Kidney (tissue), 14 donors: ENCODE measurements around the gene KRT13. TPM values are rescaled to one million over a fixed set of nuclear protein-coding genes. Genes with fewer than 3 reads are reported as not detected.

Source experiments
- DNase-seq, 5 donors: peaks; one replicate each; pipeline ENCODE4 v3.0.0-alpha.2; 2013 to 2020
- FAIRE-seq: peaks from 2 replicates; lab custom pipeline; 2012; peaks lifted over from hg19 to GRCh38; lab: Jason Lieb, UNC
- H3K27ac ChIP-seq, 2 donors: one replicate each; pipeline ENCODE4 v1.7.0; 2013; ENCODE audit warnings: low read depth in 2 of 2, low read length in 2 of 2, inconsistent platforms in 1 of 2
- H3K27me3 ChIP-seq: one replicate; pipeline ENCODE4 v1.7.1; 2013; ENCODE audit warnings: low read length, inconsistent platforms; ENCODE audit not compliant: control insufficient read depth, insufficient read depth
- H3K36me3 ChIP-seq, 3 donors: one replicate each; pipeline versions ENCODE4 v1.7.0 to v1.7.1; 2013; ENCODE audit warnings: low read length in 3 of 3, control low read depth in 1 of 3, inconsistent platforms in 1 of 3; ENCODE audit not compliant: insufficient read depth in 3 of 3, control insufficient read depth in 2 of 3
- H3K4me1 ChIP-seq, 3 donors: one replicate each; pipeline versions ENCODE4 v1.7.0 to v1.7.1; 2013; ENCODE audit warnings: low read length in 3 of 3, inconsistent platforms in 1 of 3, low read depth in 1 of 3; ENCODE audit not compliant: control insufficient read depth in 2 of 3, insufficient read depth in 2 of 3
- H3K4me3 ChIP-seq, 3 donors: one replicate each; pipeline versions ENCODE4 v1.7.0 to v1.8.1; 2013; ENCODE audit warnings: low read length in 3 of 3, control low read depth in 1 of 3, inconsistent platforms in 1 of 3
- H3K9ac ChIP-seq, 3 donors: one replicate each; pipeline versions ENCODE4 v1.7.0 to v1.7.1; 2013; ENCODE audit warnings: low read length in 3 of 3, control low read depth in 1 of 3, inconsistent platforms in 1 of 3
- H3K9me3 ChIP-seq, 3 donors: one replicate each; pipeline versions ENCODE4 v1.7.0 to v1.7.1; 2013; ENCODE audit warnings: low read length in 3 of 3, control low read depth in 1 of 3, inconsistent platforms in 1 of 3; ENCODE audit not compliant: control insufficient read depth in 2 of 3, insufficient read depth in 1 of 3
- intact Hi-C: fragments of 100-400 bp; cut with DNase I; formaldehyde crosslinking; loops from one replicate; pipeline ENCODE4 v1.11.1; 2022
- polyA plus RNA-seq: library from polyadenylated mRNA; stranded (reverse); fragments of 350-450 nt; fragmentation: Illumina TruSeq; extraction: RNeasy Lipid Tissue Mini Kit (QIAGEN cat#74804); gene quantifications from one replicate; pipeline ENCODE4 v1.2.3, GENCODE V29; 2014; ENCODE audit warnings: low read depth, low replicate concordance; ENCODE audit not compliant: insufficient read depth
- total RNA-seq: library from RNA; stranded (reverse); fragmentation: NEBNext Ultra II Directional; extraction: Animal tissue kit (Norgen Biotek cat#: 25700); gene quantifications from one replicate; pipeline ENCODE4 v1.2.1, GENCODE V29; 2021
- TF ChIP-seq, protein P1 (sequence below): IDR thresholded peaks from 3 replicates; pipeline ENCODE4 v1.5.1; 2012; ENCODE audit warnings: mild to moderate bottlenecking, moderate library complexity, borderline replicate concordance; ENCODE audit not compliant: insufficient read depth; ENCODE audit errors: extremely low read depth
- donor health status: control.
- donor health status: control.
- donor health status: control.
- donor health status: control.
- donor health status: control.
- donor health status: DM: yes; HTN: yes; CAD: no.
- donor health status: Normal renal cell carcinoma (clear cell type).

Gene KRT13
- total and polyA plus RNA-seq, 2 donors from 2014 or later = not detected

DNA sequence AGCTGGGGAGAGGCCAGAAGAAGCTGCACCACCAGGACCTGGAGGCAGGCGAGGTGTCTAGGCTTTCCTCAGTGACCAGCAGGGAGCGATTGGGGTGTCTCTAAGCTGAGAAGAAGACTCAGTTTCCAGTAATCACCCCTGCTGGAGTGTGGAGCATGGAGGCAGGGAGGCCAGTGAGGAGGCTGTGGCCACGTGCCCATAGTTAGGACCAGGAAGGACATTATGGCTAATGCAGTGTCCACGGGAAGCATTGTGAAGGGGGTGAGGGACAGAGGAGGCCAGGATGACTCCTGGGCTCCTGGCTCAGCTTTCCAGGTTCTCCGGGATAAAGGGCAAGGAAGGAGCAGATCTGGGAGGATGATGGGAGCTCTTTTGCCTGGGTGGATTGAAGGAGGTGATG lies 5.7 kb downstream of the KRT13 start:
- Histone ChIP-seq H3K36me3 (no peaks in the 10 kb centered on the region), H3K27ac (no peak overlapping the region), H3K9ac (no peak overlapping the region), H3K27me3 (no peaks in the 10 kb centered on the region), H3K4me1 (peaks cover 0 to 4% (median 0%) of the 10 kb centered on the region in 3 donors), H3K4me3 (no peak overlapping the region), H3K9me3 (no peaks in the 10 kb centered on the region)
- intact Hi-C loops = no loop called here
- FAIRE-seq (no peak), DNase-seq (no peak)
- TF ChIP-seq, protein P1, sequence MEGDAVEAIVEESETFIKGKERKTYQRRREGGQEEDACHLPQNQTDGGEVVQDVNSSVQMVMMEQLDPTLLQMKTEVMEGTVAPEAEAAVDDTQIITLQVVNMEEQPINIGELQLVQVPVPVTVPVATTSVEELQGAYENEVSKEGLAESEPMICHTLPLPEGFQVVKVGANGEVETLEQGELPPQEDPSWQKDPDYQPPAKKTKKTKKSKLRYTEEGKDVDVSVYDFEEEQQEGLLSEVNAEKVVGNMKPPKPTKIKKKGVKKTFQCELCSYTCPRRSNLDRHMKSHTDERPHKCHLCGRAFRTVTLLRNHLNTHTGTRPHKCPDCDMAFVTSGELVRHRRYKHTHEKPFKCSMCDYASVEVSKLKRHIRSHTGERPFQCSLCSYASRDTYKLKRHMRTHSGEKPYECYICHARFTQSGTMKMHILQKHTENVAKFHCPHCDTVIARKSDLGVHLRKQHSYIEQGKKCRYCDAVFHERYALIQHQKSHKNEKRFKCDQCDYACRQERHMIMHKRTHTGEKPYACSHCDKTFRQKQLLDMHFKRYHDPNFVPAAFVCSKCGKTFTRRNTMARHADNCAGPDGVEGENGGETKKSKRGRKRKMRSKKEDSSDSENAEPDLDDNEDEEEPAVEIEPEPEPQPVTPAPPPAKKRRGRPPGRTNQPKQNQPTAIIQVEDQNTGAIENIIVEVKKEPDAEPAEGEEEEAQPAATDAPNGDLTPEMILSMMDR = no peak

DNA sequence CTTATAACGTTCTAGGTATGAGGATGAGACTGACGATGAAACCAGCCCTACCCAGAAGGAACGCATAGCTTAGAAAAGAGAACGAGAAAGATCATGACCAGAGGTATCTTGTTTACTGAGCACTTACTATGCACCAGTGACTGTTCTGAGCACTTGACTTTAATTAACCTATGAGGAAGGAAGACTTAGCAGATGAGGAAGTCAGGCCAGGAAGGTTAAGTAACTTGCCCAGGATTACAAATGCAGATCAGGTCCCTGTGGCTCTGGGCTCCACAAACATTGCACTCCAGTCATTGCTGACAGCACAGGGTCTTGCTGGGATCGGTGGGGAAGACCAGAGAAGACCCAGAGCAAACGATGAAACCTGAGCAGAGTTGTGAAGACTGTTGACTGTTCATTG lies 7.1 kb downstream of the KRT13 start:
- TF ChIP-seq, protein P1 = no peak
- no peaks in the 10 kb centered on the region for H3K27me3 ChIP-seq
- FAIRE-seq = no peak
- H3K36me3 ChIP-seq = no peaks in the 10 kb centered on the region
- H3K4me1 ChIP-seq = peaks cover 0 to 4% (median 0%) of the 10 kb centered on the region in 3 donors
- H3K27ac ChIP-seq = no peak overlapping the region
- no peak for DNase-seq
- no peak overlapping the region for H3K4me3 ChIP-seq
- H3K9me3 ChIP-seq = no peaks in the 10 kb centered on the region
- intact Hi-C loops = no loop called here
- H3K9ac ChIP-seq = no peak overlapping the region

DNA sequence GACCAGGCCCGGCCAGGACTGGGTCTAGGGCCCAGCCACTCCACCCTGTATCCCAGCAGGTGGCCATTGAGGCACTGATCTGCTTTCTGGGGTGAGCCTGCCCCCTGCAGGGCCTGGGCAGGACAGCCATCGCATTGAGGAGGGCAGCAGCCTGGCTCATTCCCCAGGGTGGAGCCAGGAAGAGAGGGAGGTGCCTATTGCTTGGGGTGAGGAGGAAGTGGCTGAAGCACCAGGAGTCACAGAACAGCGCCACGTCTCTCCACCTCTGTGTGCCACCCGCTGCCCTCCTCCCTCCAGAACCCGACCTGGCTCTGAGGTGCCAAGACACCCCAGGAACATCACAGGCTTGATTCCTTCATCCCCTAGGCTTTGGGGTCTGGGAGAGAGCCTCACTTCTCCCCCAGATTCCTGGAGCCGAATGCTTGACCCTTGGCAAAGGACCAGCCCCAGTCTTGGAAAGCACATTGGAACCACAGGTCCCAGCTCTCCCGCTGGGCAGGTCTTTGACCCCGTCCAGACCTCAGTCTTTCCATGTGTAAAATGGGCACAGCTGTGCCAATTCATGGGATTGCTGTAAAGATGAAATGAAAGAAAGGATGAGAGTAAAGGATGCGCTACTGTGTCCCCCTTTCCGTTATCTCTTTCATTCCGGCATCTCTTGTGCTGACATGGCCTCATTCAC lies 8.5 kb downstream of the KRT13 start:
- H3K36me3 ChIP-seq = no peaks in the 10 kb centered on the region
- H3K27ac ChIP-seq = no peak overlapping the region
- FAIRE-seq (no peak), DNase-seq (peak; percentile 81 to 90 (median 85))
- peaks cover 0 to 9% (median 0%) of the 10 kb centered on the region in 3 donors for H3K4me1 ChIP-seq
- no peaks in the 10 kb centered on the region for H3K27me3 ChIP-seq
- no peak overlapping the region for H3K9ac ChIP-seq
- intact Hi-C loops = no loop called here
- TF ChIP-seq, protein P1 = peak; percentile 62
- H3K4me3 ChIP-seq = no peak overlapping the region
- no peaks in the 10 kb centered on the region for H3K9me3 ChIP-seq

DNA sequence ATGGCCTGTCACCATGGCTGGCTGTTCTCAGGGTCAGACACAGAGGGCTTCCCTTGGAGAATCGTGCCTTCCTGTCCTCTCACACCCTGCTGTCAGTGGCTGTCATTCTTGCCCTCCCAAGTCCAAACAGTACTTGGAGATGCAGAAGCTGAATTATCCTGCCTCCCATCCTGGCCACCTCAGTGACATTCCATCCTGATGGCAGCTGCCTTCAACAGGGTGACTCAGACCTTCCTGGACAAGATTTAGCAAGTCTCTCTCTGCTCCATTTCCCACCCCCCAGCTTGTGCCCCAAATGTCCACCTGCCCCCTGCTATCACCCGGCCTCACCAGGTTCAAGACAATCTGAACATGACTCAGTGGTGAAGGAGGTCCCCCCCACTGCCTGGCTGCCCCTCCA lies 10.9 kb downstream of the KRT13 start:
- no peak overlapping the region for H3K27ac ChIP-seq
- peaks cover 0 to 9% (median 0%) of the 10 kb centered on the region in 3 donors for H3K4me1 ChIP-seq
- TF ChIP-seq, protein P1 = no peak

More for the DNA sequence above, 10.9 kb downstream of the KRT13 start:
- Histone ChIP-seq H3K9me3 (no peaks in the 10 kb centered on the region), H3K4me3 (no peak overlapping the region), H3K36me3 (no peaks in the 10 kb centered on the region), H3K9ac (no peak overlapping the region), H3K27me3 (no peaks in the 10 kb centered on the region)
- intact Hi-C loops = no loop called here
- FAIRE-seq (no peak), DNase-seq (no peak)
